HG03565 (cell line): ENCODE results near the gene NCK1.
"Not testable (repeated sequence)": the region's sequence is repeated elsewhere in the genome, so short reads cannot be mapped to it uniquely, and the experiment has no call there.

ENCODE experiments used
- ATAC-seq: cut with Tn5 transposase; IDR thresholded peaks from one replicate; pipeline ENCODE4 v1.9.1; 2021; ENCODE audit warnings: mild to moderate bottlenecking, moderate library complexity; ENCODE audit not compliant: unreplicated experiment

The NCK1 gene

GRCh38 chr3:136862617-136863322 lies 762 bp downstream of the NCK1 start:
- ATAC-seq, result no peak

GRCh38 chr3:136869282-136869681 lies 7.3 kb downstream of the NCK1 start:
- no peak for ATAC-seq

GRCh38 chr3:136872258-136872657 lies 10.2 kb downstream of the NCK1 start:
- ATAC-seq, result not testable (repeated sequence)

DNA sequence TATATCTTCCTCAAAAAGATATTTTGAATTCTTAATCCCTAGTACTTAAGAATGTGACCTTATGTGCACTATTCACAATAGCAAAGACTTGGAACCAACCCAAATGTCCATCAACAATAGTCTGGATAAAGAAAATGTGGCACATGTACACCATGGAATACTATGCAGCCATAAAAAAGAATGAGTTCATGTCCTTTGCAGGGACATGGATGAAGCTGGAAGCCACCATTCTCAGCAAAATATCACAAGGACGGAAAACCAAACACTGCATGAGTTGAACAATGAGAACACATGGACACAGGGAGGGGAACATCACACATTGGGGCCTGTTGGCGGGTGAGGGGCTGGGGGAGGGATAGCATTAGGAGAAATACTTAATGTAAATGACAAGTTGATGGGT lies 17.5 kb downstream of the NCK1 start:
- ATAC-seq, result not testable (repeated sequence)

DNA sequence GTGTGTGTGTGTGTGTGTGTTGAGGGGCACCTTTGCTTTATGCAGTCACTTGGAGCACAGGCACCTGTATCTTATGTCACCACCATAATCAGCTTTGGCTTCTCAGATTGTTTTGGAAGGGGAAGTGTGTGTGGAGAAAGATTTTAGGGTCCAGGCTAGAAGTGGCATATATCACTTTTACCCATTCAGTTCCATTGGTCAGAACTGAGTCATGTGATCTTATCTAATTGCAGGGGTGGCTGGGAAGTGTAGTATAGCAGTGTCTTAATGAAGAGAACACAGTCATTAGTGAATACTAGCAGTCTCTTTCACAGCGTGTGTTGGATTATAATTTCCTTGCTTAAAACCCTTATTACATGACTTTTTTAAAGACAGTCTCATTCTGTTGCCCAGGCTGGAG lies 20.6 kb downstream of the NCK1 start:
- ATAC-seq, result no peak

- no peak for ATAC-seq
Measured at GRCh38 chr3:136883967-136884720, 22.1 kb downstream of the NCK1 start.

DNA sequence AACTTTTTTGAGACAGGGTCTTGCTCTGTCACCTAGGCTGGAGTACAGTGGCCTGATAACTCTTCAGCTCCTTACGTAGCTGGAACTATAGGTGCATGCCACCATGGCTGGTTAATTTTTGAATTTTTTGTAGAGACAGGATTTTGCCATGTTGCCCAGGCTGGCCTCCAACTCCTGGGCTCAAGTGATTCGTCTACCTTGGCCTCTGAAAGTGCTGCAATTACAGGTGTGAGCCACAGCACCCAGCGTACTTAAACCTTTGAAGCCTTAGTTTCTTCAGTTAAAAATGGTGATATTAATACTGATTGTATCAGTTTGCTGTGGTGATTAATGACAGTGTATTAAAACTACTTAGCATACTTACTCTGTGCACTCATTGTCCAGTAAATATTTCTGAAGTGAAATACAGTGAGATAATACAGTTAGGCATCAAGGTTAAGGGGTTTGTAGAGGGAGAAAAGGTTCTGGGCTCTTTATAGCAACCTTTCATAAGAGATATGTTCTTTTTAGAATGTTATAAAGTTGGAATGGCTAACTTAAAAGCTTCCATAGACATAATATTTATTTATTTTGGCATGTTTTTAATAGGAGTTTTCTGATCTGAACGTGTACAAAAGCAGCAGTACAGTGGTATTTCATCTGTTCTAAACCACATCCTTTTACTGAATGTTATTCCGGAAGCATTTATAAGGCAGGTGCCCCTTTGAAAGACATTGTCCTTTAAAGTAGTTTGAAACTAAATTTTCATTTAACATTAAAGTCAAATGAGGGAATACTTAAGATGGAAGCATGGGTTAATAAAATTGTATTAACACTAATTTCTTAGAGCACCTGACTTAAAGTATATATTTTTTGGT lies 23.6 kb downstream of the NCK1 start:
- ATAC-seq, result no peak

GRCh38 chr3:136889947-136890346 lies 27.9 kb downstream of the NCK1 start:
- ATAC-seq, result no peak

DNA sequence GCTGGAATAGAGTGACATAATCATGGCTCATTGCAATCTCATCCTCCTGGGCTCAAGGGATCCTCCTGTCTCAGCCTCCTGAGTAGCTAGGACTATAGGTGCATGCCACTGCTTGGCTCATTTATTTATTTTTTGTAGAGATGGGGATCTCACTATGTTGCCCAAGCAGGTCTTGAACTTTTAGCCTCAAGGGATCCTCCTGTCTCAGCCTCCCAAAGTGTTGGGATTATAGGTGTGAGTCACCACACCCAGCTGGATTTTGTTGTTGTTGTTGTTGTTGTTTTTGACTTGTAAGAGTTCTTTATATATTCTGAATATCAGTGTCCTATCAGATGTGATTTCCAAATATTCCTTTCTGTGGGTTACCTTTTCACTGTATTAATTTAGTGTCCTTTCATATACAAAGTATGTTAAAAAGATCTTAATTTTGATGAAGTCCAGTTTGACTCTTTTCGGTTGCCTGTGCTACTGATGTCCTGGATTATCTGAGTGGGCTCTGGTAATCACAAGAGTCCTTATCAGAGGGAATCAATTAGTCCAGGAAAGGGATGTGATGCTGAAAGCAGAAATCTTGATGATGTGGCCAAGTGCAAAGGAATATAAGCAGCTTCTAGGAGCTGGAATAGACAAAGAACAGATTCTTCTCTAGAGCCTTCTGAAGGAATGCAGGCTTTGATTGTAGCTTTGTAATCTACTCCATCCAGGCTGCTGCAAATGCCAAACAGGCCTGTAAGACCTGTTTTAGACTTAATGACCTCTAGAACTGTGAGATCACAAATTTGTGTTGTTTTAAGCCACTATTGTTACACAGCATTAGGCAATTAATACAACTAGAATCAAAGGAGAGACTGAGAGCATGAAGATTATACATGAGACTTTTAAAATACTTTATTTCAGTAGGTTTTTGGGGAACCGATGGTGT lies 30.2 kb downstream of the NCK1 start:
- no peak for ATAC-seq

- ATAC-seq, result no peak
Measured at GRCh38 chr3:136893848-136894443, 31.9 kb downstream of the NCK1 start.

GRCh38 chr3:136897171-136897570 lies 35.2 kb downstream of the NCK1 start:
- not testable (repeated sequence) for ATAC-seq

DNA sequence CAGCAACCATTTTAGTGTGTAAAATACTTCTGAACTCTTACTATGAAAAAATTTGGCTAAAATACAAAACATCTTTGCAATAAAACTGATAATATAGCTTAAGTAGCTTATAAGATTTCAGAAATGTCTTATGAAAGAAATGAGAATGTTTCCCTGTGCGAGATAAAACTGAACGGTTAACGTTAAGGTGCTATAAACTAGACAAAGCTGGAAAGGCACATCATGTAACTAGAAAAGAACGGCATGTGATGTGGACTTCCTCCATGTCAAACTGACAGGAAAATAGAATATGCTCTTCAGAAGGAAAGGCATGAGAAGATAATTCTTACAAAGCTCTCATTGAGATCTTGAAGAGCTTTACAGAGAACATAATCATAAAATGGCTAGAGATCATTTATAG lies 36.5 kb downstream of the NCK1 start:
- ATAC-seq, result no peak

GRCh38 chr3:136898954-136899353 lies 36.9 kb downstream of the NCK1 start:
- no peak for ATAC-seq

DNA sequence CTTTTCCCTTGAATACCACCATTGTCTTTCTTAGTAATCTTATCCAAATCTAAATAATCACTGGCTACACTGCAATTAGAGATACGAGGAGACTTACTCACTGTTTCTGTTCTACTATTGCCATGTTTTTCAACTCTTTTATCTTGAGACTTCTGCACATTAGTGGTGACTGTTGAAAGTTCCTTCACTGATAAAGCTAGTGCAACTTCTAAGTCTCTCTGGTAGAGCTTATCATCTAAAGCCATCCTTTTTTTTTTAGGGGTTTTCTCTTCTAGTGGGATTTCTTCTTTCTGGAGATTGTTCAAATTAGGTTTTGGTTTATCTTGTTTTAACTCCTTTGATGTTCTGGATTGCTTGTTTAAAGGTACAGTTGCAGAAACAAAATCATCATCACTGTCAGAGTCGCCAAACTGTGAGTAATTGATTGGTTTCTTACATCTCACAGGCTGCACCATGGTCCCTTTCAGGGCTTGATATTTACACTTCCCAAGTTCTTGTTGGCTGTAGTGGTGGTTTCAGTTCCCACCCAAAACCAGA lies 37.7 kb downstream of the NCK1 start:
- no peak for ATAC-seq

DNA sequence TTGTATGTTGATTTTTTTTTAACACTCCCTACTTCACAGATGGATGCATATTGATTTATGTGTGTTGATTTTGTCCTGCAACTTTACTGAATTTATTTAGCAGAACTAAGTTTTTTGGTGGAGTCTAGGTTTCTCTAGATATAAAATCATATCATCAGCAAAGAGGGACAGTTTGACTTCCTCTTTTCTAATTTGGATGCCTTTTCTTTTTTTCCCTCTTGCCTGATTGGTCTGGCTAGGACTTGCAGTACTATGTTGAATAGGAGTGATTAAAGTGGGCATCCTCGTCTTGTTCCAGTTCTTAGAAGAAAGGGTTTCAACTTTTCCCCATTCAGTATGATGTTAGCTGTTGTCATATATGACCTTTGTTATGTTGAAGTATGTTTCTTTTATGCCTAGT lies 38.7 kb downstream of the NCK1 start:
- not testable (repeated sequence) for ATAC-seq

GRCh38 chr3:136901391-136901790 lies 39.4 kb downstream of the NCK1 start:
- no peak for ATAC-seq

- not testable (repeated sequence) for ATAC-seq
Measured at GRCh38 chr3:136902530-136902929, 40.5 kb downstream of the NCK1 start.

DNA sequence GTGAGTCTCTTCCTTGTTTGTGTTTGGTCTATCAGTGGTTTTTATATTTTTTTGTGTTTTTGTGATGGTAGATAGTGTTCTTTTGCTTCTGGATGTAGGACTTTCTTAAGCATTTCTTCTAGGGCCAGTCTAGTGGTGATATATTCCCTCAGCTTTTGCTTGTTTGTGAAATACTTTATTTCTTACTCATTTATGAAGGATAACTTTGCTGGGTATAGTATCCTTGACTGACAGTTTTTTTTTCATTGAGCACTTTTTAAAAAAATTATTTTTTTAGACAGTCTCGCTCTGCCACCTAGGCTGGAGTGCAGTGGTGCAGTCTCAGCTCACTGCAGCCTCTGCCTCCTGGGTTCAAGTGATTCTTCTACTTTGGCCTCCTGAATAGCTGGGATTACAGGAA lies 41.9 kb downstream of the NCK1 start:
- ATAC-seq, result no peak

GRCh38 chr3:136904746-136905145 lies 42.7 kb downstream of the NCK1 start:
- ATAC-seq, result no peak

GRCh38 chr3:136905549-136905948 lies 43.5 kb downstream of the NCK1 start:
- no peak for ATAC-seq
